Placental pericyte (primary cell): Measurements from ENCODE around the gene FLT4. TPM values are rescaled to one million over a fixed set of nuclear protein-coding genes. Genes with fewer than 3 reads are reported as not detected.

Experiments
- total RNA-seq: library from RNA; depleted of rRNA; stranded (reverse); fragments of >200 nt; gene quantifications from 2 replicates; pipeline ENCODE4 v1.2.3, GENCODE V29; 2012

FLT4 gene
- under 0.01 and 0.43 TPM in 2 replicates for total RNA-seq

DNA sequence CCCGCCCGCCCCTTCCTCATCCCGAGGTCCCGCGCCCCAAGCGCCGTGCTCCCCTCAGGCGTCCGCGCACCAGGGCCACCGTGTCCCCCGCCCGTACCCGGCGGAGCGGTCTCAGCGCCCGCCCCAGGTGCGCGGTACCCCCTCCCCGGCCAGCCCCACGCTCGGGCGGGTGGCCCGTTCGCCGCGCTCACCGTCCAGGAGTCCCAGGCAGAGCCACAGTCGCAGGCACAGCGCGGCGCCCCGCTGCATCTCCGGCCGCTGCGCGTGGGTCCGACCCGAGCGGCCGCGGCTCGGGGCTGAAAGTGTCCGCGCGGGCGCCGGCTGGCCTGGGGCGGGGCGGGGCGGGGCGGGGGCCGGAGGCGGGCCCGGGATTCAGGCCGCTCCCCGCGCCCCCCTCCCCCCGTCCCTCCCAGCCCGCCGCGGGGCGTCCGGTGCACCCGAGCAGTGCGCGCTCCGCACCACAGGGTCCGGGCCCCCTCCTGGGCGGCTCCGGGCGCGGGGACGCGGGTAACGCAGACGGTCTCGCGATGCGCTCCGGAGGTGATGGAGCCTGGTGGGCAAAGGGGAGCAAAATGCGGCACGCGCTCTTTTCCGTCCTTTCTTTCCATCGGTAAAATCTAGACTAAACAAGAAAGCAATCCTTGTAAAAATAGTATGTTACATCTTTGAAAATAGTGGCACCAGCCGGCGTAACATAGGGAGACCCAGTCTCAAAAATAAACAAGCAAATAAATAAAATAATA lies at the start of gene FLT4:
Gene FLT4, minus strand, starts transcription at position 304 of the 743 bp plus-strand sequence. Its CDS starts 55 bp downstream, at position 249.

DNA sequence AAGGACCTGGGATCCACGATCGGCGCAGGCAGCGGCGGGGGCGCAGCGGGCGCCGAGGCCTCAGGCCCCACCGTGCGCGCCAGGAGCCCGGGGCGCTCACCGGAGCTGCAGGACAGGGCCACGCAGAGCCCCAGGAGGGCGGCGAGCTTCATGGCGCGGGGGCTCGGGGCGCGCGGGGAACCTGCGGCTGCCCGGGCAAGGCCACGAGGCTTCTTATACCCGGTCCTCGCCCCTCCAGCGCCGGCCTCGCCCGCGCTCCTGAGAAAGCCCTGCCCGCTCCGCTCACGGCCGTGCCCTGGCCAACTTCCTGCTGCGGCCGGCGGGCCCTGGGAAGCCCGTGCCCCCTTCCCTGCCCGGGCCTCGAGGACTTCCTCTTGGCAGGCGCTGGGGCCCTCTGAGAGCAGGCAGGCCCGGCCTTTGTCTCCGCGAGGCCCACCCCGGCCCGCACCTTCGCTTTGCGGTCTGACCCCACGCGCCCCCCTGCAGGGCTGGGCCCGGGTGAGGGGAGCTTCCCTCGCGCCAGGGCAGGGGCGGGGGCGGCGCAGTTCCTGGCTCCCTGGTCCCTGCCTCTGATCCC lies 58.0 kb downstream of the FLT4 start, which contains the start of gene SCGB3A1:
Gene SCGB3A1, minus strand, starts transcription at position 189 of the 577 bp plus-strand sequence. Its CDS starts 37 bp downstream, at position 152.

Other genes starting within 250 kb of the FLT4 start
- 8.8 and 10.0 TPM in 2 replicates for gene CNOT6, start 155.2 kb downstream of the FLT4 start, total RNA-seq
- gene SCGB3A1, start 58.1 kb downstream of the FLT4 start, total RNA-seq: not detected in 2 replicates
- not detected in 2 replicates for gene OR2Y1, start 90.5 kb upstream of the FLT4 start, total RNA-seq
- gene MGAT1, start 153.2 kb upstream of the FLT4 start, total RNA-seq: 121 and 134 TPM in 2 replicates
- gene ZFP62, start 211.7 kb upstream of the FLT4 start, total RNA-seq: 9.0 and 12.2 TPM in 2 replicates
- gene BTNL8, start 249.6 kb upstream of the FLT4 start, total RNA-seq: not detected in 2 replicates